Purkinje cell (primary cell): ENCODE data around the gene LCE2B. TPM values are rescaled to one million over a fixed set of nuclear protein-coding genes. Genes with fewer than 3 reads are reported as not detected.

Source experiments
- polyA plus RNA-seq: library from polyadenylated mRNA; unstranded; fragments of >200 nt; fragmentation: Nextera tagmentation; gene quantifications from 2 replicates; pipeline ENCODE4 v1.2.1, GENCODE V29; 2014

The LCE2B gene
- polyA plus RNA-seq, result not detected in 2 replicates

GRCh38 chr1:152685823-152686222 is at the start of gene LCE2B:
TSS of gene LCE2B (plus strand) at chr1:152686123. CDS start at chr1:152686844, 721 bp downstream.

GRCh38 chr1:152663098-152663497 is 22.8 kb upstream of the LCE2B start, which contains the start of gene LCE2D:
TSS of gene LCE2D (plus strand) at chr1:152663380. CDS start at chr1:152664106, 726 bp downstream.

GRCh38 chr1:152674983-152675382 is 10.9 kb upstream of the LCE2B start, which contains the start of gene LCE2C:
TSS of gene LCE2C (plus strand) at chr1:152675279. CDS start at chr1:152676016, 737 bp downstream.

GRCh38 chr1:152697701-152698600 is 12.0 kb downstream of the LCE2B start, which contains the start of gene LCE2A:
TSS of gene LCE2A (plus strand) at chr1:152698345. CDS start at chr1:152698902, 557 bp downstream.

GRCh38 chr1:152707860-152708259 is 21.9 kb downstream of the LCE2B start, which contains the start of gene LCE4A:
TSS of gene LCE4A (plus strand) at chr1:152708160. CDS start at chr1:152709076, 916 bp downstream.

Other genes starting within 250 kb of the LCE2B start
- not detected in 2 replicates for gene LCE5A, start 175.3 kb upstream of the LCE2B start, polyA plus RNA-seq
- gene CRCT1, start 171.6 kb upstream of the LCE2B start, polyA plus RNA-seq, result not detected in 2 replicates
- gene LCE3E, start 119.3 kb upstream of the LCE2B start, polyA plus RNA-seq, result not detected in 2 replicates
- gene LCE3D, start 105.6 kb upstream of the LCE2B start, polyA plus RNA-seq, result not detected in 2 replicates
- not detected in 2 replicates for gene LCE3C, start 85.9 kb upstream of the LCE2B start, polyA plus RNA-seq
- gene LCE3B, start 72.3 kb upstream of the LCE2B start, polyA plus RNA-seq, result not detected in 2 replicates
- gene LCE3A, start 63.0 kb upstream of the LCE2B start, polyA plus RNA-seq, result not detected in 2 replicates
- not detected in 2 replicates for gene LCE2D, start 22.7 kb upstream of the LCE2B start, polyA plus RNA-seq
- not detected in 2 replicates for gene LCE2C, start 10.8 kb upstream of the LCE2B start, polyA plus RNA-seq
- not detected in 2 replicates for gene LCE2A, start 12.2 kb downstream of the LCE2B start, polyA plus RNA-seq
- not detected in 2 replicates for gene LCE4A, start 22.0 kb downstream of the LCE2B start, polyA plus RNA-seq
- gene KPRP, start 71.9 kb downstream of the LCE2B start, polyA plus RNA-seq, result not detected in 2 replicates
- gene LCE1F, start 89.0 kb downstream of the LCE2B start, polyA plus RNA-seq, result not detected in 2 replicates
- not detected in 2 replicates for gene LCE1E, start 100.1 kb downstream of the LCE2B start, polyA plus RNA-seq
- gene LCE1D, start 110.6 kb downstream of the LCE2B start, polyA plus RNA-seq, result not detected in 2 replicates
- not detected in 2 replicates for gene LCE1C, start 120.5 kb downstream of the LCE2B start, polyA plus RNA-seq
- not detected in 2 replicates for gene LCE1B, start 125.8 kb downstream of the LCE2B start, polyA plus RNA-seq
- gene LCE1A, start 141.3 kb downstream of the LCE2B start, polyA plus RNA-seq, result not detected in 2 replicates
- gene LCE6A, start 156.7 kb downstream of the LCE2B start, polyA plus RNA-seq, result not detected in 2 replicates
- gene LCE7A, start 173.9 kb downstream of the LCE2B start, polyA plus RNA-seq, result not detected in 2 replicates
- not detected in 2 replicates for gene SMCP, start 192.2 kb downstream of the LCE2B start, polyA plus RNA-seq
- not detected in 2 replicates for gene IVL, start 222.4 kb downstream of the LCE2B start, polyA plus RNA-seq